ENCODE results near the gene ERN1. TPM values are rescaled to one million over a fixed set of nuclear protein-coding genes. Genes with fewer than 3 reads are reported as not detected.

Gene ERN1
- polyA plus RNA-seq, 1 donor from 2014 or later, result 2.3 TPM

- no peak overlapping the region for H3K4me3 ChIP-seq (ENCODE audit: low read length)
- H3K4me2 ChIP-seq (ENCODE audit: low read length), result no peak overlapping the region
- H3K9ac ChIP-seq (ENCODE audit: low read length), result no peak overlapping the region
- TF ChIP-seq EP300 (conservative IDR thresholded peaks at IDR 0.05; ENCODE audit: poor library complexity, severe bottlenecking) (no peak), EZH2 (IDR thresholded peaks at IDR 0.05; ENCODE audit: borderline replicate concordance, insufficient read depth, low read length, poor library complexity, severe bottlenecking) (no peak), TAF1 (IDR thresholded peaks at IDR 0.05; ENCODE audit: low read depth) (no peak), MXI1 (conservative IDR thresholded peaks at IDR 0.05; ENCODE audit: poor library complexity, severe bottlenecking) (no peak), SMC3 (conservative IDR thresholded peaks at IDR 0.05; ENCODE audit: poor library complexity) (no peak), CTCF (IDR thresholded peaks at IDR 0.05; ENCODE audit: poor library complexity, severe bottlenecking) (no peak)
- H3F3A ChIP-seq (ENCODE audit: insufficient read depth, low read length, poor library complexity, severe bottlenecking), result no peaks in the 10 kb centered on the region
- no peaks in the 10 kb centered on the region for H3K36me3 ChIP-seq (ENCODE audit: insufficient read depth, low read length)
- H3K27ac ChIP-seq (ENCODE audit: low read length), result no peak overlapping the region
- H3K79me2 ChIP-seq (replicated peaks; ENCODE audit: insufficient read depth, low read length), result no peaks in the 10 kb centered on the region
- H2AFZ ChIP-seq (ENCODE audit: low read depth, low read length), result no peak overlapping the region
- no peaks in the 10 kb centered on the region for H3K27me3 ChIP-seq (ENCODE audit: insufficient read depth, low read depth, low read length)
- no peaks in the 10 kb centered on the region for H4K20me1 ChIP-seq (ENCODE audit: insufficient read depth)
- no peaks in the 10 kb centered on the region for H3K9me3 ChIP-seq (ENCODE audit: low read length)
- H3K9me2 ChIP-seq (ENCODE audit: insufficient read depth, low read length), result no peaks in the 10 kb centered on the region
Observed at GRCh38 chr17:64024215-64024654, 105.7 kb downstream of the ERN1 start.

- Histone ChIP-seq H3K79me2 (replicated peaks; ENCODE audit: insufficient read depth, low read length) (no peaks in the 10 kb centered on the region), H3K27me3 (ENCODE audit: insufficient read depth, low read depth, low read length) (no peaks in the 10 kb centered on the region), H4K20me1 (ENCODE audit: insufficient read depth) (no peaks in the 10 kb centered on the region), H2AFZ (ENCODE audit: low read depth, low read length) (no peak overlapping the region), H3K9me3 (ENCODE audit: low read length) (no peaks in the 10 kb centered on the region), H3K27ac (ENCODE audit: low read length) (no peak overlapping the region), H3K4me2 (ENCODE audit: low read length) (no peak overlapping the region), H3K36me3 (ENCODE audit: insufficient read depth, low read length) (no peaks in the 10 kb centered on the region), H3K9ac (ENCODE audit: low read length) (no peak overlapping the region), H3K4me3 (ENCODE audit: low read length) (no peak overlapping the region), H3F3A (ENCODE audit: insufficient read depth, low read length, poor library complexity, severe bottlenecking) (no peaks in the 10 kb centered on the region), H3K9me2 (ENCODE audit: insufficient read depth, low read length) (no peaks in the 10 kb centered on the region)
- TF ChIP-seq TAF1 (IDR thresholded peaks at IDR 0.05; ENCODE audit: low read depth) (no peak), CTCF (IDR thresholded peaks at IDR 0.05; ENCODE audit: poor library complexity, severe bottlenecking) (no peak), POLR2AphosphoS5 (IDR thresholded peaks at IDR 0.05) (no peak), EZH2 (IDR thresholded peaks at IDR 0.05; ENCODE audit: borderline replicate concordance, insufficient read depth, low read length, poor library complexity, severe bottlenecking) (no peak), REST (IDR thresholded peaks at IDR 0.05; ENCODE audit: borderline replicate concordance) (no peak), MXI1 (conservative IDR thresholded peaks at IDR 0.05; ENCODE audit: poor library complexity, severe bottlenecking) (no peak), RAD21 (conservative IDR thresholded peaks at IDR 0.05) (no peak), EP300 (conservative IDR thresholded peaks at IDR 0.05; ENCODE audit: poor library complexity, severe bottlenecking) (no peak), SMC3 (conservative IDR thresholded peaks at IDR 0.05; ENCODE audit: poor library complexity) (no peak)
Observed at GRCh38 chr17:64022611-64023063, 107.3 kb downstream of the ERN1 start.

All from neural cell (in vitro differentiated cells).